Activated CD8-positive, alpha-beta memory T cell treated with anti-CD3 and anti-CD28 coated beads for 1 hour (primary cell): ENCODE results near the gene HSPA2.

Experiments
- DNase-seq, 2 donors: peaks; one replicate each; pipeline ENCODE4 v3.0.0-alpha.2; 2020; ENCODE audit warnings: low read depth in 1 of 2; ENCODE audit errors: extremely low read depth in 1 of 2

HSPA2 gene

GRCh38 chr14:64540208-64541202, at the start of gene HSPA2:
Gene HSPA2, plus strand, starts transcription at chr14:64540741. Its CDS starts 109 bp downstream, at chr14:64540850.
- DNase-seq, result peak; percentile 85 to 89

DNA sequence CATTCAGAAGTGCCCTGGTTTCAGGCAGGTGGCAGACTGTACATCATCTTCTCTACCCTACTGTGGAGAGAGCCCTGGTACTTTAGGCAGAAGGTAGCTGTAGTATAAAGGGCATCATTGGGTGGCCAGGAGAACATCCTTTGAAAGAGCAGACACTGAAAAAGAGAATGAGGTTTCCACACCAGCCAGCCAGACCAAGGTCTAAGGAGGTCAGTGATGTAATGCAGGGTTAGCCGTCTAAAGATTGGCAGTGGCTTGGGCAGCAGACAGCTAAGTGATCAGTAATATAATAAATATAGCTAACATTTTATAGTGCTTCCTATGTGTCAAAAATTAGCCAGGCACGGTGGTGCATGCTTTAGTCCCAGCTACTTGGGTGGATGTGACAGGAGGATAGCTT, 48.9 kb upstream of the HSPA2 start:
- DNase-seq, result no peak

DNA sequence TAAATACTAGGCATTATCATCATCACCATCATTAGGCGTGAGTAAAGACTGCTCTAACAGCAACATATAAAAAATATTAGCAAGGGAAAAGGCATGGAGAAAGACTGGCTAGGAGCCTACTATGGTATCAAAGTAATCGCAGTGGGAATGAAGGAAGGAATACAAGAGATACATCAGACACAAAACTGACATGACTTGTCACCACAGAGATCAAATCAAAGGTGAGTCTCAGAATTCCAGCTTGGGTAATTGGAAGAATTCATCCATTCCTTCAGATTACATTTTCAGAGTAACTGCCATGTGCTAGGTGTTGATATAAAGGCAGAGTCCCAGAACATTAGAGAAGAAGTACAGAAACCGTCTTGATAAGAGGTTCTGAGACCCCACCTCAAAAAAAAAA, 47.1 kb upstream of the HSPA2 start:
- no peak for DNase-seq

GRCh38 chr14:64495252-64495651, 45.3 kb upstream of the HSPA2 start:
- DNase-seq, result no peak

GRCh38 chr14:64496764-64497163, 43.8 kb upstream of the HSPA2 start:
- DNase-seq, result no peak

GRCh38 chr14:64500088-64500487, 40.5 kb upstream of the HSPA2 start:
- no peak for DNase-seq

DNA sequence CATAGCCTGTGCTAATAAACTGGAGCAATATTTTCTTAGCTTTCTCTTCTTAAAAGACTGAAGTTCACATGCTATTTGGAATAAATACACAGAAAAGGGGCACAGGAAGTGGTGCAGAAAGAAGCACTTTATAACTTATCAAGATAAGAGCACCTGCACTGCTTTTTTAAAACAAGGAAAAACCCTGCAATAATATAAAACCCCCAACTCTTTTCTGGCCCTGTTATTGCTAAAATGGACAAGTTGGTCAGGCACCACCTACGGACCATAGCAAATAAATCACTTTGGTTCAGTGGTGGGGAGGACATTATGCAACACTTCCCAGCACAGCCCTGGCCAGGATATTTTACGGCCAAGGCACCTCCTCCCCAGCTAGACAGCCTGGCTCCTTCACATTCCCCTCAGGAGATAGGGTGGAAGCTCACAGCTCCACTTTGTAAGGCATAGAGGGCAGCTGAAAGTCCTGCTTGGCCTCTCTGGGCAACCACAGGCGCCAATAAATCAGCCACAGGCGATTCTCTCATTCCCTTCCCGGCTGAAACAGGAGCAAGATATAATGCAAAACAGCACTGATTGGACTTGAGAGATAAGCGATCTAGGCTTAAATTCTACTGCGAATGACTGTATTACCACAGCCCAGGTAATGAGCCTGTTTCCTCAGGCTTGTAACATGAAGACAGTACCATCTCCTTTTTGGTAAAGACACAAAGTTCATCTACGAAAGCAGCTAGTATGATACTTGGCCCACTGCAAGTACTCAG, 39.0 kb upstream of the HSPA2 start:
- DNase-seq, result no peak

GRCh38 chr14:64502456-64502855, 38.1 kb upstream of the HSPA2 start:
- DNase-seq, result no peak

DNA sequence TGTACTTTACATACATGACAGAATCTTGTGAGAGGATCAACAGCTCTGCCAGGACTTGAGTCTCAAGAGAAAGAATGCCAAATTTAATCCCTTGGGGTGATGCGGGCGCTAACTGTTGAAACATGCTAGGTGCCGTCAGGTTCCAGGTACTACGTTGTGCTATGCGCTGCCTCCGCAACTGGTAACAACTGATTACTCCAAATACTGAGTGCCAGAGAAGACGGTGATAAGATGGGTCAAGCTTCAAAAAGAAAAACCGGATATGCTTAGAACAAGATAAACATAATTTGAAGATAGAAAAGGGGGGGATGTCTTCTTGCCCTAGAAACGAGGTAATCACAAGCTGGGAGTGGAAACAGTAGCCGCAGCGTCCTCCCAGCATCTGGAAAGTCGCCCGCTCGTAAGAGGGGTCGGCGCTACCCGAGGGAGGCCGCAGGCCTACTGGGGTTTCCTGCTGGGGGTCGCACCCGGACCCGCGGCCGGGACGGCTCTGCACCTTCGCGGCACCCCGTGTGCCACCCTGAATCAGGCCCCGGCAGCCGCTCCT, 37.6 kb upstream of the HSPA2 start:
- no peak for DNase-seq

GRCh38 chr14:64503434-64504309, 36.9 kb upstream of the HSPA2 start, which contains the start of gene ZBTB25:
Gene ZBTB25, minus strand, starts transcription at chr14:64503838. Its CDS starts 13,305 bp downstream, at chr14:64490533.
- DNase-seq, result peak; percentile 93

GRCh38 chr14:64504310-64504896, 36.1 kb upstream of the HSPA2 start, which contains the start of gene ZBTB1:
Gene ZBTB1, plus strand, starts transcription at chr14:64504770. Its CDS starts 16,735 bp downstream, at chr14:64521505.
- peak; percentile 59 to 70 for DNase-seq

- peak; percentile 62 to 69 for DNase-seq
These were observed 35.4 kb upstream of the HSPA2 start for GRCh38 chr14:64504897-64505794.

GRCh38 chr14:64506721-64507120, 33.8 kb upstream of the HSPA2 start:
- no peak for DNase-seq

DNA sequence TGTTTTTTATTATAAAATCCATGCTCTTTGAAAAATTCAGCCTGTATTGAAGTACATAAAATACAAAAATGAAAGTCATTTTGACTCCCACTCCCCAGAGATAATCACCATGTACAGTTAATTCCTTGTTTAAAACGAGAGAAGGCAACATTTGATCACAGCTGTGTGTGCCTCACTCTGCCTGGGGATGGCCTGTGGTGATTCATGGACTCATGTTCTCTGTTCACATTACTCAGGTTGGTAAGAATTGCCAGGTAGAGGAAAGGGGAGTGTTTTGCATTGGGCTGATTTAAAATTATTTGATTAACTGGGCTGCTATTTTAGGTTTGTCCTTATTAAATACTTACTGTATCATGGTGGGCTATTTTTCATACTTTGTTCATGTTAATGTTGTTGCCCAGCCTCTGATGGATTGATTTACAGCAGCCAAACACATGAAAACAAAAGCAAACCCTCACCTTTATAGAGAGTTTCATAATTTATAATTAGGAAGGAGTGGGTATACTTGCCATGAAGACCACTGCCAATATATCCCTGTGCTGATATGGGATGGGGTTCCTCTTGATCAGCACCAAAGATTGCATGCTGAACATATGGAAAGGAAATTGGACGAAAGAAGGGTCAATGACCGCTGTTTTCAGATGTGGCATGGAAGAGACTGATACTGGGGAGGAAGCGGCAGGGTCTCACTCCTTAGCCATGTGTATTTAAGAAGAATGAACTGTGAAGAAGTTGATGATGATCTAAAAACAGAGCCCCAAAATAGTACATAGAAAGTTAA, 33.0 kb upstream of the HSPA2 start:
- no peak for DNase-seq

DNA sequence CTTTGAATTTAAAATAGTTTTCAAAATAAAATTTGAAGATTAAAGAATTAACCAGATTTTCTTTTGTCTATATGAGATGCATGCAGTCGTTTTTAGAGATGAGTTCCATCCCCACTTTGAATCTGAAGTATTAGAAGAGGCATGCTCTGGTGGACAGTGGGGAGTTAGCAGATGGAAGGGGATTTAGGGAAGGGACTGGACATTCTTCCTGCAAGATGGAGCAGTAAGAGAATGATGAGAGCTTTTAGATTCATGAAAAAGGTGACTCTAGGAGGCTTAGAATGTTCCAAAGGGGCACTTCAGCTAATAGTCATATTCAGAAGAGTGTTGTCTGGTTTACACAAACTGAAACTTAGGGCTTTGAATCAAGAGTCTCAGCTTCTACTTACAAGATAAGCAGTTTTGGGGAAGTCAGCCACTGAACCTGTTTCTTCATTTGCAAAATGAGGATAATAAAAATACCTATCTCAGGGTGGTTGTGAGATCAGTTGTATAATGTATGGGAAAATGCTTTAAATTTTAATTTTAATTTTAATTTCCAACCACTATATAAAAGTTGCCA, 32.2 kb upstream of the HSPA2 start:
- no peak for DNase-seq

GRCh38 chr14:64509036-64509435, 31.5 kb upstream of the HSPA2 start:
- DNase-seq, result no peak

DNA sequence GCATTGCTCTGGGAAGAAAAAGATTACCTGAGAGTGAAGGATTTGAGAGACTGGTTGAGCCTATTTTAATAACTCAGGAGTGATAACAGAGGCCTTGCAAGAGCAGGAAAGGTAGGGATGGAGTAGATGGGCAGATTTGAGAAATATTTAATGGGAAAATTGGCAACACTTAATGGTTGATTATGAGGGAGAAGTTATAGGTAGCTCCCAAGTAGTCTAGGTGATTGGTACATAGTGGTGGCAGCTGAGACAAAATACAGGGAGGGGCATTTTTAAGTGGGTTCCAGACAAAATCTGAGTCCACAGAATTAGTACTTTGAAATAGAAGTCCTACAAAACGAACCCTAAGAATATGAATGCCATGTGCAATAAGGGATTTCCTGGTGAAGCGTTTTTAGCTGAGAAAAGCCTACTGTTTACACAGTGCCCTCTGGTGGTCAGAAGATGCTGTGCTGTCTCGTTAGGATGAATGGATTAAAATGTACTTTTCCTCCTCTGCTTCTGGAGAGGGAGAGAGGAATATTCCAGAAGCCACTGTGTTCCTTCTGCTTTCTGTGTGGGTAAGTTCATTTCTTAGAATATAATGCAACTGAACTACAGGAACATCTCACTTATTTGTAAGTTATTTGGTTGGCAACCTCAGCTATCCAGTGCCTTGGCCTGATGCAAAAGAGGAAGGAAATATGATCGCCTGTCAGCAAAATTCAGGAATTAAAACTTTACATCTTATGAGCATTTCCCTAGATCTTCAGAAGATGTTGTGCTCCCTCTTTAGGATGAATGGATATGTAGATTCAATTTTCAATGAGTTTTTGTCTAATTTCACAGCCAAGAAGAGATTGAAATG, 29.5 kb upstream of the HSPA2 start:
- peak in 1 of 2 donors; percentile 48 for DNase-seq
